GM12801 (cell line): ENCODE data around the gene TRIM25.

Source experiments
- CTCF ChIP-seq: IDR thresholded peaks from one replicate; pipeline ENCODE4 v1.5.1; 2011; ENCODE audit warnings: control low read depth; ENCODE audit not compliant: insufficient read length; ENCODE audit errors: extremely low read depth

The TRIM25 gene

GRCh38 chr17:56919717-56920116, 5.9 kb upstream of the TRIM25 start:
- no peak for TF ChIP-seq CTCF

DNA sequence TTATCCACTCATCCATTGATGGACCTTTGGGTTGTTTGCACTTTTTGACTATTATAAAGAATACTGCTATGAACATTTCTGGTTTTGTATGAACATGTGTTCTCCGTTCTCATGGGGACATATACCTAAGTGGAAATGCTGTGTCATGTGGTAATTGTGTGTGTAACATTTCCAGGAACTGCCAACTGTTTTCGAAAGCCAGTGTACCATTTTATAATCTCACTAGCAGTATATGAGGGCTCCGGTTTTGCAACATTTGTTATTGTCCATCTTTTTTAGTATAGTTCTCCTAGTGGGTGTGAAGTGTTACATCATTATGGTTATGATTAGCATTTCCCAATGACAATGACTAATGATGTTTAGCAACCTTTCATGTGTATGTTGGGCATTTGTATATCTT, 5.1 kb upstream of the TRIM25 start:
- TF ChIP-seq CTCF = no peak

GRCh38 chr17:56917559-56918296, 3.9 kb upstream of the TRIM25 start:
- no peak for TF ChIP-seq CTCF

GRCh38 chr17:56914581-56915273, 878 bp upstream of the TRIM25 start:
- no peak for TF ChIP-seq CTCF

- no peak for TF ChIP-seq CTCF
Measured at GRCh38 chr17:56913353-56913866, 439 bp downstream of the TRIM25 start.

GRCh38 chr17:56913000-56913311, 893 bp downstream of the TRIM25 start:
- TF ChIP-seq CTCF = no peak

DNA sequence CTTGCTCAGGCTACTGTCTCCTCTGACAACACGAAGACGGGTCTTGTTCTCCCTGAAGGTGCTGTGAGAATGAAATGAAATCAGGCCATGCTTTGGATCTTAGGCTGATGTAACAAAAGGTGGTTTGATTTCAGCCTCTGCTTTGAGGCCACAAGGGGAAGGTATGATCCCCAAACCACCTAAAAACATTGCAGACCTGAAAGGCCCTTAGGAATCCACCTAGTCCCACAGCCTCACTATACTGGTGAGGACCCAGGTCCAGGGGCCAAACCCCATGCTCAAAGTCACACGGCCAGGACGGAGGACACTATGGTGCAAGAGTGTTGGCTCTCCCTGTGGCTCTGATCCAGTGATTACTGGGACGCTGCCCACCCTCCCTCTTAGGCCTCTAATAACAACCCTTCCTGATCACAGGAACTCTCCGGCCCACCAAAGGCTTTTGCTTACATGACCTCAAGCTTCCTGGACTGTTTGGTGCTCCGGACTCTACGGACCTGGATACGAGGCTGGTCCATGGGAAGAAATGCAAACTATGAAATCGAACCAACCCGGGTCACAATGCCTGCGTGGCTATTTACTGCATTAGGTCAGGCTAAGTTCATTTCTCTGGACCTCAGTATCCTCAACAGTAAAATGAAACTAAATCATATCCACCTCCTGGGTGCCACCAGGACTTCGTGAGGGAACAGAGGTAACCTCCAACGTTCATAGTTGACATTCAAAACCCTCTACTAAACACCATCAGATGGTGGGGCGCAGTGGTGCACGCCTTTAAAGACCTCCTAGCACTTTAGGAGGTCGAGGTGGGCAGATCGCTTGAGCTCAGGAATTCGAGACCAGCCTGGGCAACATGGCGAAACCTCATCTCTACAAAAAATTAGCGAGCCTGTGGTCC, 1.5 kb downstream of the TRIM25 start:
- no peak for TF ChIP-seq CTCF
